WERI-Rb-1 (cell line): ENCODE results near the gene RNF126.

ENCODE experiments used
- DNase-seq: peaks from one replicate; pipeline ENCODE4 v3.0.0-alpha.2; 2020
- H3K27ac ChIP-seq: fragments of 250-450 bp; sonication (Bioruptor Pico); 2 replicates; pipeline ENCODE4 v1.5.1; 2020; ENCODE audit warnings: mild to moderate bottlenecking, moderate library complexity
- H3K27me3 ChIP-seq: fragments of 250-450 bp; sonication (Bioruptor Pico); 2 replicates; pipeline ENCODE4 v1.5.1; 2021; ENCODE audit warnings: mild to moderate bottlenecking, low read depth, moderate library complexity; ENCODE audit not compliant: insufficient read depth, severe bottlenecking
- H3K36me3 ChIP-seq: fragments of 250-450 bp; sonication (Bioruptor Pico); 2 replicates; pipeline ENCODE4 v1.5.1; 2020; ENCODE audit warnings: mild to moderate bottlenecking, moderate library complexity
- H3K4me3 ChIP-seq: 2 replicates; pipeline ENCODE4 v1.5.1; 2011; ENCODE audit warnings: low read depth, mild to moderate bottlenecking, control low read depth, low read length
- H3K9me3 ChIP-seq: fragments of 250-450 bp; sonication (Bioruptor Pico); 2 replicates; pipeline ENCODE4 v1.5.1; 2021; ENCODE audit warnings: mild to moderate bottlenecking, moderate library complexity; ENCODE audit not compliant: severe bottlenecking
- CTCF ChIP-seq: IDR thresholded peaks from 2 replicates; pipeline ENCODE4 v1.5.1; 2011; ENCODE audit warnings: low read depth, mild to moderate bottlenecking, control low read depth, inconsistent platforms, low read length

Gene RNF126

GRCh38 chr19:602391-603301 lies 60.4 kb downstream of the RNF126 start:
- H3K36me3 ChIP-seq = no peaks in the 10 kb centered on the region
- no peak for DNase-seq
- H3K27me3 ChIP-seq = no peaks in the 10 kb centered on the region
- peaks cover 7% of the 10 kb centered on the region for H3K9me3 ChIP-seq
- no peak overlapping the region for H3K4me3 ChIP-seq
- H3K27ac ChIP-seq = no peak overlapping the region
- TF ChIP-seq CTCF = no peak

- H3K9me3 ChIP-seq = peaks cover 7% of the 10 kb centered on the region
- no peak for DNase-seq
- no peak overlapping the region for H3K27ac ChIP-seq
- no peaks in the 10 kb centered on the region for H3K36me3 ChIP-seq
- H3K27me3 ChIP-seq = peaks cover 5% of the 10 kb centered on the region
- H3K4me3 ChIP-seq = no peak overlapping the region
- no peak for TF ChIP-seq CTCF
Observed at GRCh38 chr19:601790-602189, 61.2 kb downstream of the RNF126 start.

GRCh38 chr19:601310-601709 lies 61.7 kb downstream of the RNF126 start:
- no peak for DNase-seq
- no peak overlapping the region for H3K27ac ChIP-seq
- no peak for TF ChIP-seq CTCF
- H3K36me3 ChIP-seq = no peaks in the 10 kb centered on the region
- peaks cover 9% of the 10 kb centered on the region for H3K27me3 ChIP-seq
- no peak overlapping the region for H3K4me3 ChIP-seq
- peaks cover 7% of the 10 kb centered on the region for H3K9me3 ChIP-seq
